ENCODE results near the gene ARSK.

DNA sequence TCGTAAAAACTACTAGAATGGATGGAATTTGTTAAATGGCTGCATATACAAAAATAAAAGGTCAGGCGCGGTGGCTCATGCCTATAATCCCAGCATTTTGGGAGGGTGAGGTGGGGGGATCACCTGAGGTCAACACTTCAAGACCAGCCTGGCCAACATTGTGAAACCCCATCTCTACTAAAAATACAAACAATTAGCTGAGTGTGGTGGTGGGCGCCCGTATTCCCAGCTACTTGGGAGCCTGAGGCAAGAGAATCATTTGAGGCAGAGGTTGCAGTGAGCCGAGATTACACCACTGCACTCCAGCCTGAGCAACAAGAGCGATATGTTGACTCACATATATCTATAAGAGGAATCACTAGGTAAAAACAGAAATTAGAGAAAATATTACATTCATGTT is 55.6 kb downstream of the ARSK start:
- no peak for TF ChIP-seq POLR2A (IDR thresholded peaks at IDR 0.05)
- TF ChIP-seq, protein P1, sequence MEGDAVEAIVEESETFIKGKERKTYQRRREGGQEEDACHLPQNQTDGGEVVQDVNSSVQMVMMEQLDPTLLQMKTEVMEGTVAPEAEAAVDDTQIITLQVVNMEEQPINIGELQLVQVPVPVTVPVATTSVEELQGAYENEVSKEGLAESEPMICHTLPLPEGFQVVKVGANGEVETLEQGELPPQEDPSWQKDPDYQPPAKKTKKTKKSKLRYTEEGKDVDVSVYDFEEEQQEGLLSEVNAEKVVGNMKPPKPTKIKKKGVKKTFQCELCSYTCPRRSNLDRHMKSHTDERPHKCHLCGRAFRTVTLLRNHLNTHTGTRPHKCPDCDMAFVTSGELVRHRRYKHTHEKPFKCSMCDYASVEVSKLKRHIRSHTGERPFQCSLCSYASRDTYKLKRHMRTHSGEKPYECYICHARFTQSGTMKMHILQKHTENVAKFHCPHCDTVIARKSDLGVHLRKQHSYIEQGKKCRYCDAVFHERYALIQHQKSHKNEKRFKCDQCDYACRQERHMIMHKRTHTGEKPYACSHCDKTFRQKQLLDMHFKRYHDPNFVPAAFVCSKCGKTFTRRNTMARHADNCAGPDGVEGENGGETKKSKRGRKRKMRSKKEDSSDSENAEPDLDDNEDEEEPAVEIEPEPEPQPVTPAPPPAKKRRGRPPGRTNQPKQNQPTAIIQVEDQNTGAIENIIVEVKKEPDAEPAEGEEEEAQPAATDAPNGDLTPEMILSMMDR (IDR thresholded peaks at IDR 0.05) = no peak
